PFSK-1 (cell line): ENCODE measurements around the gene MORN1.

ENCODE experiments used
- POLR2AphosphoS5 ChIP-seq: IDR thresholded peaks from 2 replicates; pipeline ENCODE4 v1.6.1; 2012; ENCODE audit warnings: low read depth, mild to moderate bottlenecking, control low read depth, low read length, moderate library complexity
- TF ChIP-seq, protein P1 (sequence below), 2 experiments: IDR thresholded peaks; 2 replicates each; pipeline versions ENCODE4 v1.6.1 to v1.8.0; 2011 to 2012; ENCODE audit warnings: low read depth in 2 of 2, low read length in 2 of 2, control low read depth in 1 of 2, inconsistent platforms in 1 of 2, mild to moderate bottlenecking in 1 of 2, moderate library complexity in 1 of 2; ENCODE audit not compliant: insufficient read depth in 1 of 2

DNA sequence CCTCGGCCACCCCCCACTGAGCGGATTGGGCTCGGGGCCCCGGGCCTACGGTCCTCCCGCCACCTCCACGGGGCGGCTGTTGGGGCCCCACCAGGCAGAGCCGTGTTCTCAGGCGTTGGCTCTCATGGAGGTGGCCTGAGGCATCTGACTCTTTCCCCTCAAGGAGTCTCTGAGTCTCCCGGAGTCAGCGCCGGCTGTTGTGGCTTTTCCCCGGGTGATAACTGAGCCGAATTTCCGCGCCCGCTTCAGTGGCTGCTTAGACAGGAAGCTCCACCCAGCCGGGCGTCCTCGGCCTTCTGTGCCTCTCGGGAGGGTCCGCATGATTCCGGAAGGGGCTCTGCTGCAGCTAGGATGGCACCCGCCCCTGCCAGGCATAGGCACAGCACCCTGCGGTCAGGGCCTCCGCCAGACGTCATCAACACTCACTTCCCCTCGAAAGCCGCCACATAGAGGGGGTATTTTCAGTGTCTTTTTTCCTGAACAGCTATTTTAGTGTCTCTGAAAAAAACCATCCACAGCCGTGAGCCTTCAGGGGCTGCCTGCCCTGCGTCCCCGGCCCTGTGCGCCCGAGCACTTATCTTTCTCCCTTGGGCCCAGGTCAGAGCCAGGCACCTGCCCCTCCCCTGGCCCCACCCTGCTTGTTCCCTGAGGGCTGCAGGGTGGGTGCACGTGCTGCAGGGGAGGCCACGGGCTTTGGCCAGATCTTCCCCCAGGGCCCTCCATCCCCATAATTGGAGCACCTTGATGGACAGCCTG, 90.3 kb downstream of the MORN1 start:
- no peak for TF ChIP-seq POLR2AphosphoS5
- TF ChIP-seq, protein P1, sequence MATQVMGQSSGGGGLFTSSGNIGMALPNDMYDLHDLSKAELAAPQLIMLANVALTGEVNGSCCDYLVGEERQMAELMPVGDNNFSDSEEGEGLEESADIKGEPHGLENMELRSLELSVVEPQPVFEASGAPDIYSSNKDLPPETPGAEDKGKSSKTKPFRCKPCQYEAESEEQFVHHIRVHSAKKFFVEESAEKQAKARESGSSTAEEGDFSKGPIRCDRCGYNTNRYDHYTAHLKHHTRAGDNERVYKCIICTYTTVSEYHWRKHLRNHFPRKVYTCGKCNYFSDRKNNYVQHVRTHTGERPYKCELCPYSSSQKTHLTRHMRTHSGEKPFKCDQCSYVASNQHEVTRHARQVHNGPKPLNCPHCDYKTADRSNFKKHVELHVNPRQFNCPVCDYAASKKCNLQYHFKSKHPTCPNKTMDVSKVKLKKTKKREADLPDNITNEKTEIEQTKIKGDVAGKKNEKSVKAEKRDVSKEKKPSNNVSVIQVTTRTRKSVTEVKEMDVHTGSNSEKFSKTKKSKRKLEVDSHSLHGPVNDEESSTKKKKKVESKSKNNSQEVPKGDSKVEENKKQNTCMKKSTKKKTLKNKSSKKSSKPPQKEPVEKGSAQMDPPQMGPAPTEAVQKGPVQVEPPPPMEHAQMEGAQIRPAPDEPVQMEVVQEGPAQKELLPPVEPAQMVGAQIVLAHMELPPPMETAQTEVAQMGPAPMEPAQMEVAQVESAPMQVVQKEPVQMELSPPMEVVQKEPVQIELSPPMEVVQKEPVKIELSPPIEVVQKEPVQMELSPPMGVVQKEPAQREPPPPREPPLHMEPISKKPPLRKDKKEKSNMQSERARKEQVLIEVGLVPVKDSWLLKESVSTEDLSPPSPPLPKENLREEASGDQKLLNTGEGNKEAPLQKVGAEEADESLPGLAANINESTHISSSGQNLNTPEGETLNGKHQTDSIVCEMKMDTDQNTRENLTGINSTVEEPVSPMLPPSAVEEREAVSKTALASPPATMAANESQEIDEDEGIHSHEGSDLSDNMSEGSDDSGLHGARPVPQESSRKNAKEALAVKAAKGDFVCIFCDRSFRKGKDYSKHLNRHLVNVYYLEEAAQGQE (IDR thresholded peaks at IDR 0.05; ENCODE audit: insufficient read depth in 1 of 2, low read depth in 2 of 2, low read length in 2 of 2): no peak
